Testis (tissue), 3 donors: Measurements from ENCODE around the gene SFMBT1. TPM values are rescaled to one million over a fixed set of nuclear protein-coding genes. Genes with fewer than 3 reads are reported as not detected.

ENCODE experiments used
- DNase-seq: peaks from one replicate; pipeline ENCODE4 v3.0.0-alpha.2; 2019
- H3K27ac ChIP-seq, 2 donors: fragments of 200-600 bp; sonication (generic); one replicate each; pipeline ENCODE4 v1.5.1; 2019
- H3K27me3 ChIP-seq: fragments of 200-600 bp; sonication (generic); one replicate; pipeline ENCODE4 v1.5.1; 2019
- H3K36me3 ChIP-seq: fragments of 200-600 bp; sonication (generic); one replicate; pipeline ENCODE4 v1.5.1; 2017; ENCODE audit warnings: low read depth; ENCODE audit errors: missing control alignments
- H3K4me1 ChIP-seq: fragments of 200-600 bp; sonication (generic); one replicate; pipeline ENCODE4 v1.5.1; 2019
- H3K4me3 ChIP-seq, 2 donors: fragments of 200-600 bp; sonication (generic); one replicate each; pipeline ENCODE4 v1.5.1; 2017 to 2019
- H3K9me3 ChIP-seq: fragments of 200-600 bp; sonication (generic); one replicate; pipeline ENCODE4 v1.5.1; 2017
- CTCF ChIP-seq, 3 experiments: fragments of 450-650 bp in 2 of 3; fragments of 200-600 bp in 1 of 3; sonication (generic) in 1 of 3; IDR thresholded peaks; one replicate each; pipeline ENCODE4 v1.5.1; 2016 to 2019; ENCODE audit warnings: antibody characterized with exemption in 3 of 3, mild to moderate bottlenecking in 2 of 3, moderate library complexity in 1 of 3
- POLR2A ChIP-seq: fragments of 450-650 bp; IDR thresholded peaks from one replicate; pipeline ENCODE4 v1.6.1; 2017; ENCODE audit warnings: antibody characterized with exemption, mild to moderate bottlenecking, moderate library complexity
- WGBS, 2 donors: methylation state at CpG; one replicate each; pipeline ENCODE4 v1.1.5; 2018; 5-methylcytosine and 5-hydroxymethylcytosine counted together
- intact Hi-C: fragments of 100-400 bp; cut with DNase I; formaldehyde crosslinking; loops from one replicate; pipeline ENCODE4 v1.15.1; 2023; ENCODE audit warnings: low total_unique reads
- polyA plus RNA-seq: library from polyadenylated mRNA; stranded (reverse); fragments of 350-450 nt; fragmentation: Illumina TruSeq; extraction: RNeasy Lipid Tissue Mini Kit (QIAGEN cat#74804); gene quantifications from one replicate; pipeline ENCODE4 v1.2.3, GENCODE V29; 2014; ENCODE audit warnings: low read depth, low replicate concordance; ENCODE audit not compliant: insufficient read depth
- total RNA-seq, 2 donors: library from RNA; depleted of rRNA; stranded (reverse); fragments of >200 nt; gene quantifications; one replicate each; pipeline ENCODE4 v1.2.3, GENCODE V29; 2016

The SFMBT1 gene
- total and polyA plus RNA-seq, 3 donors from 2014 or later, result 82.4 to 158 (median 143) TPM

- Histone ChIP-seq H3K4me3 (no peak overlapping the region), H3K36me3 (no peaks in the 10 kb centered on the region), H3K27me3 (no peaks in the 10 kb centered on the region), H3K27ac (no peak overlapping the region), H3K9me3 (no peaks in the 10 kb centered on the region), H3K4me1 (peaks cover 12% of the 10 kb centered on the region)
- WGBS, 2 donors, result 78 to 84% methylated on average over 4 of the region's 4 CpGs
- no peak for TF ChIP-seq POLR2A
- TF ChIP-seq CTCF (IDR thresholded peaks at IDR 0.05), result no peak
- DNase-seq, result no peak
- intact Hi-C loops, result no loop called here
Measured at GRCh38 chr3:53069422-53070068, 23.7 kb upstream of the SFMBT1 start.

DNA sequence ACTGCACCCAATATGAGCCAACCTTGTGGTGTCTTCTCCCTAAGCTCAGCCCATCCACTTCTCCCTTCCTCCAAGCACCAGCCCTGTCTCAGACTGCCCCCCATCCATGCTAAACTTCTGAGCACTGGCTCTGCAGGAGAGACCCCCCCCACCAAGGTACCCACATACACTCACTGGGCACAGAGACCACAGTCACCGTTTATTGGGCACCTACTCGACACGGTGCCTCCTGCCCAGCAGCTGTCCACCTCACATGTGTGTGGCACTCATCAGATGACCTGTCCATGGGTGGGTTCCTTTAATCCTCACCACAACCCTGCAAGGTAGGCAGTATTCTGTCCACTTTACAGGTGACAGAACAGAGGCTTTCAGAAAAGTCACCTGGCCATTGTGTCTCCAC lies 22.3 kb upstream of the SFMBT1 start:
- DNase-seq, result peak; percentile 5
- intact Hi-C loops, result no loop called here
- Histone ChIP-seq H3K4me1 (peaks cover 8% of the 10 kb centered on the region), H3K27me3 (no peaks in the 10 kb centered on the region), H3K27ac (no peak overlapping the region), H3K36me3 (no peaks in the 10 kb centered on the region), H3K9me3 (no peaks in the 10 kb centered on the region), H3K4me3 (no peak overlapping the region)
- no peak for TF ChIP-seq POLR2A
- no peak for TF ChIP-seq CTCF (IDR thresholded peaks at IDR 0.05)
- WGBS, 2 donors, result 72 to 75% methylated on average over 3 of the region's 3 CpGs

- no peaks in the 10 kb centered on the region for H3K27me3 ChIP-seq
- no peaks in the 10 kb centered on the region for H3K36me3 ChIP-seq
- DNase-seq, result no peak
- no peak overlapping the region for H3K4me3 ChIP-seq
- intact Hi-C loops, result no loop called here
- peaks cover 8% of the 10 kb centered on the region for H3K4me1 ChIP-seq
- 71 to 72% methylated on average over 3 of the region's 3 CpGs for WGBS, 2 donors
- H3K9me3 ChIP-seq, result no peaks in the 10 kb centered on the region
- H3K27ac ChIP-seq, result no peak overlapping the region
- TF ChIP-seq POLR2A (no peak), CTCF (IDR thresholded peaks at IDR 0.05) (no peak)
Measured at GRCh38 chr3:53067567-53067966, 21.7 kb upstream of the SFMBT1 start.

DNA sequence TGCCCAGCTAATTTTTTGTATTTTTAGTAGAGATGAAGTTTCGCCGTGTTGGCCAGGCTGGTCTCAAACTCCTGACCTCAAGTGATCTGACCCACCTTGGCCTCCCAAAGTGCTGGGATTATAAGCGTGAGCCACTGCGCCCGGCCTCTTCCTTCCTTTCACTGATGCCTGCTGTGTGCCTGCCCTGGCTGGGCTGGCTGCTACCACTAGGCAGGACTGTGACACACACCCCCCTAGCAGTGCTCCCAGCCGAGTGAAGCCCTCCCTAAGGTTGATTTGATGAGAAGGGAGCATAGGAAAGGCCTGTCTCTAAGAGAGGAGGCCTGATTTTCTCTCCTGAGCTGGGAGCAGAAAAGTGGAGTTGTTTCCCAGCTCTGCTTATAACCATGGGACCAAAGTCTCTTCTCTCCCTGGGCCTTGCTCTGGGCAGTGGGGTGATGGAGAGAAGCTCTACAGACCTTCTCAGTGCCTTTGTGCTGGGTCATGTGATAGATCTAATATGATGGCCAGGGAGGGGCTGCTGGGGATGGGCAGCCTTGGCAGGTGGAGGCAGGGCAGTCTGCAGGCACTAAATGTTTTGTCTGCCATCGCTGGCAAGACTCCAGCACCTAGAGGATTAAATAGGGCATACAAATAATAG lies 20.1 kb upstream of the SFMBT1 start:
- DNase-seq, result no peak
- Histone ChIP-seq H3K9me3 (no peaks in the 10 kb centered on the region), H3K4me3 (no peak overlapping the region), H3K36me3 (no peaks in the 10 kb centered on the region), H3K27ac (no peak overlapping the region), H3K27me3 (no peaks in the 10 kb centered on the region), H3K4me1 (no peaks in the 10 kb centered on the region)
- no peak for TF ChIP-seq CTCF (IDR thresholded peaks at IDR 0.05)
- TF ChIP-seq POLR2A, result no peak
- intact Hi-C loops, result no loop called here
- 89 to 93% methylated on average over 7 of the region's 7 CpGs for WGBS, 2 donors

DNA sequence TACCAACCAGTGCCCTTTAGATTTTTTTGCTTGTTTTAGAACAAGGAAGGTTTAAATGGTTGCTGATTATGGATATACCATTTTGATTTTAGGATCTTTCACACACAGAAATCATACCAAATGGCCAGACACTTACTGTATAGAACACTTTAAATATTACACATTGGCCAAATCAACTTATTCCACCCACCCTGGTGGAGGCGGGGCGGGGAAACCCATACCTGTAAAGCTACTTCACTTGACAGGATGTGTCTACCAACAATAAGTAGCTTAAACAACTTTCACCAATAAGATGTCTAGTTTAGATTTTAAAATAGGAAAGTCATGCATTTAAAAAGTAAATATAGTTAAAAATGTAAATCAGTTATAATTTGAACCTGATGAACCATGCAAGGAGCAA lies 17.0 kb upstream of the SFMBT1 start:
- 95 to 100% methylated on average over 2 of the region's 2 CpGs for WGBS, 2 donors
- no peak for TF ChIP-seq POLR2A
- no peak for TF ChIP-seq CTCF (IDR thresholded peaks at IDR 0.05)
- H3K27ac ChIP-seq, result no peak overlapping the region
- no peaks in the 10 kb centered on the region for H3K36me3 ChIP-seq
- H3K9me3 ChIP-seq, result no peaks in the 10 kb centered on the region
- H3K27me3 ChIP-seq, result no peaks in the 10 kb centered on the region
- no peaks in the 10 kb centered on the region for H3K4me1 ChIP-seq
- DNase-seq, result no peak
- no peak overlapping the region for H3K4me3 ChIP-seq
- intact Hi-C loops, result no loop called here
